ENCODE data around the gene RAB40C. TPM values are rescaled to one million over a fixed set of nuclear protein-coding genes. Genes with fewer than 3 reads are reported as not detected.

RAB40C gene
- total and polyA plus RNA-seq, 4 donors = 6.1 to 11.0 (median 9.2) TPM

DNA sequence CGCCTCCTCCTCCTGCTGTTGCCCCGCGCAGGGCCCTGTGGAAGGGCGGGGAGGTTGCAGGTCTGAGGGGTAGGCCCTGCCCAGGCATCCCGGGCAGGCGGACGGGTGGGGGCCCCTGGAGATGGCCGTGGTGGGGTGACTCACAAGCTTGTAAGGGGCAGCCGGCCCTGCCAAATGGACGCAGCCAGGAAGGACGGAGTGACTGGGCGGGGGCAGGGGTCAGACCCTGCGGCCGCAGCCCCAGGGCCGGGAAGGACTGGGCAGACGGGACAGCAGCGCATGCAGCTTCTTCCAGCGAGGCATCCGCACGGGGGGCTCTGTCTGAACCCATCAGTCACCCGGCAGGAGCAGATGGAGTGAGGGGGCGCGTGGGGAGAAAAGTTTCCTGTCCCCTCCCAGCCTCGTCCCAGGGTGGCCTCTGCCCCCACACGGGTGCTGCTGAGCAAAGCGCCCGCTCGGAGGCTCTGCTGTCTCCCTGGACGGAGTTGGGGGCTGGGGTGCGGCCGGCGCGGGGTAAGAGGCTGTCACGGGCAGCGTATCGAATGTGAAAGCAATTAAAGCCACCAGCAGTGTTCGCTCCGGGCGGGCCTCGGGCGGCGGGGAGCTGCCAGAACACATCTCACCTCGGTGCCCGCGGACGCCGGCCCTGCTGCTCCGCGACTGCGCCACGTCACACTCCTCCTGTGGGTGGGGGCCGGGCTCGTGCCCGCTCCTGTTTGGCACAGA lies 35.1 kb upstream of the RAB40C start:
- peaks cover 0 to 5% (median 0%) of the 10 kb centered on the region in 4 donors for H3K27me3 ChIP-seq (ENCODE audit: control insufficient read depth in 4 of 4, insufficient read depth in 4 of 4, low read length in 3 of 4)
- DNase-seq (ENCODE audit: low spot score) = no peak
- no peak overlapping the region for H3K4me3 ChIP-seq (ENCODE audit: low read depth in 1 of 3, low read length in 3 of 3)
- no peak overlapping the region for H3K27ac ChIP-seq (ENCODE audit: low read depth in 1 of 2, low read length in 2 of 2)
- no peaks in the 10 kb centered on the region for H3K9me3 ChIP-seq (ENCODE audit: control insufficient read depth in 4 of 4, low read length in 3 of 4)
- TF ChIP-seq RAD21 (IDR thresholded peaks at IDR 0.05) (no peak), HNF4G (IDR thresholded peaks at IDR 0.05) (no peak), RXRA (IDR thresholded peaks at IDR 0.05) (no peak)
- 87% methylated on average over 54 of the region's 54 CpGs for WGBS
- H3K36me3 ChIP-seq (ENCODE audit: control insufficient read depth in 4 of 4, insufficient read depth in 3 of 4, low read depth in 1 of 4, low read length in 3 of 4) = peaks cover 0 to 20% (median 8%) of the 10 kb centered on the region in 4 donors
- no peak overlapping the region for H3K9ac ChIP-seq (ENCODE audit: low read depth in 1 of 2, low read length in 2 of 2)
- H3K4me1 ChIP-seq (ENCODE audit: control insufficient read depth in 4 of 4, insufficient read depth in 4 of 4, low read length in 3 of 4) = peaks cover 1 to 17% (median 8%) of the 10 kb centered on the region in 4 donors

DNA sequence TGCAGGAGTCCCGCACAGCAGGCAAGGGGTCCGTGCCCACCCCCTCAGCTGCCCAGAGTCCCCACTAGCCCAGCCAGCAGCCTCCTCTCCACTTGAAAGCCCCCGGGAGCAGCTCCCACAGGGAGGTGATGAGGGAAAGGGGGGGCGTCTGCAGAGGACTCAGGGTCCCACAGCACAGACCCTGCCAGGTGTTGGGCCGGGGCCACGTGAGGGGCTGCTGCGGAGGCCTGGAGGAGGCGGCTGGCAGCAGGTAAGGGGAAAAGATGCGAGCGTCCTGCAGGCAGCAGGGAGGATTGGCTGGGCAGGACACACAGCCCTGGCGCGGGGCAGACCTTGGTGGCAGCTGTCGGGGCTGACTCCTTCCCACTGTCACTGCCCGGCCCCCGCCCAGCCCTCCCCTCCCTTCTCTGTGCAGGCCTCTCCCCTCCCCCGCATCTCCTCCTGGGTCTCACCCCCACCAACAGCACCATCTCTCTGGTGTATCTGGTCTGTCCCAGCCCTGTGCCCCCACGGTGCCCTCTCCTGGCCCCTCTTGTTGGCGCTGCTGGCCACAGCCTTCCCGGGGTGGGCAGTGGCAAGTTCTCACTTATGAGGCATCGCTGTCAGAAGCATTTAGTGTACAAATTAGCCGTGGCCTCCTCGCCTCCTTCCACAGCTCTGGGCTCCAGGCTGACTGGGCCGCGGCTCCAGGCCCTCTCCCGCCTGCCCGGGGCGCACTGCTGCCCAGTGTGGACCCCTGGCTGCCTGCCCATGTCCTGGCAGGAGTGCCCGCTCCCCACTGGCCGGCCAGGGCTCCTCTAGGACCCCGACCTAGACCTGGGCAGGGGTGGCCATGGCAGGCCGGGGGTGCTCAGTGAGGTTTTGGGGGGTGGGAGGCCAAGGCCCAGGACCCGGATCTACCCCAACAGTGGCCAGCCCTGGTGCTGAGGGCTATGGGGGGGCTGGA lies 34.1 kb upstream of the RAB40C start:
- H3K9ac ChIP-seq (ENCODE audit: low read depth in 1 of 2, low read length in 2 of 2) = no peak overlapping the region
- no peaks in the 10 kb centered on the region for H3K9me3 ChIP-seq (ENCODE audit: control insufficient read depth in 4 of 4, low read length in 3 of 4)
- 87% methylated on average over 32 of the region's 32 CpGs for WGBS
- TF ChIP-seq HNF4A (conservative IDR thresholded peaks at IDR 0.05) (no peak), TAF1 (conservative IDR thresholded peaks at IDR 0.05) (no peak), HNF4G (IDR thresholded peaks at IDR 0.05) (no peak), RXRA (IDR thresholded peaks at IDR 0.05) (no peak), EGR1 (IDR thresholded peaks at IDR 0.05; ENCODE audit: low read depth in 2 of 2) (no peak), FOXA2 (IDR thresholded peaks at IDR 0.05) (no peak), NR2F2 (IDR thresholded peaks at IDR 0.05) (no peak), GABPA (IDR thresholded peaks at IDR 0.05 in 1 of 2, conservative IDR thresholded peaks at IDR 0.05 in 1 of 2) (no peak), RAD21 (IDR thresholded peaks at IDR 0.05) (no peak), FOXA1 (IDR thresholded peaks at IDR 0.05) (no peak), SP1 (IDR thresholded peaks at IDR 0.05) (no peak), YY1 (IDR thresholded peaks at IDR 0.05) (no peak), ZBTB33 (IDR thresholded peaks at IDR 0.05) (no peak), JUND (IDR thresholded peaks at IDR 0.05) (no peak)
- TF ChIP-seq, protein P1, sequence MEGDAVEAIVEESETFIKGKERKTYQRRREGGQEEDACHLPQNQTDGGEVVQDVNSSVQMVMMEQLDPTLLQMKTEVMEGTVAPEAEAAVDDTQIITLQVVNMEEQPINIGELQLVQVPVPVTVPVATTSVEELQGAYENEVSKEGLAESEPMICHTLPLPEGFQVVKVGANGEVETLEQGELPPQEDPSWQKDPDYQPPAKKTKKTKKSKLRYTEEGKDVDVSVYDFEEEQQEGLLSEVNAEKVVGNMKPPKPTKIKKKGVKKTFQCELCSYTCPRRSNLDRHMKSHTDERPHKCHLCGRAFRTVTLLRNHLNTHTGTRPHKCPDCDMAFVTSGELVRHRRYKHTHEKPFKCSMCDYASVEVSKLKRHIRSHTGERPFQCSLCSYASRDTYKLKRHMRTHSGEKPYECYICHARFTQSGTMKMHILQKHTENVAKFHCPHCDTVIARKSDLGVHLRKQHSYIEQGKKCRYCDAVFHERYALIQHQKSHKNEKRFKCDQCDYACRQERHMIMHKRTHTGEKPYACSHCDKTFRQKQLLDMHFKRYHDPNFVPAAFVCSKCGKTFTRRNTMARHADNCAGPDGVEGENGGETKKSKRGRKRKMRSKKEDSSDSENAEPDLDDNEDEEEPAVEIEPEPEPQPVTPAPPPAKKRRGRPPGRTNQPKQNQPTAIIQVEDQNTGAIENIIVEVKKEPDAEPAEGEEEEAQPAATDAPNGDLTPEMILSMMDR (IDR thresholded peaks at IDR 0.05; ENCODE audit: low read depth, low read length, missing input control) = no peak
- TF ChIP-seq, protein P2, sequence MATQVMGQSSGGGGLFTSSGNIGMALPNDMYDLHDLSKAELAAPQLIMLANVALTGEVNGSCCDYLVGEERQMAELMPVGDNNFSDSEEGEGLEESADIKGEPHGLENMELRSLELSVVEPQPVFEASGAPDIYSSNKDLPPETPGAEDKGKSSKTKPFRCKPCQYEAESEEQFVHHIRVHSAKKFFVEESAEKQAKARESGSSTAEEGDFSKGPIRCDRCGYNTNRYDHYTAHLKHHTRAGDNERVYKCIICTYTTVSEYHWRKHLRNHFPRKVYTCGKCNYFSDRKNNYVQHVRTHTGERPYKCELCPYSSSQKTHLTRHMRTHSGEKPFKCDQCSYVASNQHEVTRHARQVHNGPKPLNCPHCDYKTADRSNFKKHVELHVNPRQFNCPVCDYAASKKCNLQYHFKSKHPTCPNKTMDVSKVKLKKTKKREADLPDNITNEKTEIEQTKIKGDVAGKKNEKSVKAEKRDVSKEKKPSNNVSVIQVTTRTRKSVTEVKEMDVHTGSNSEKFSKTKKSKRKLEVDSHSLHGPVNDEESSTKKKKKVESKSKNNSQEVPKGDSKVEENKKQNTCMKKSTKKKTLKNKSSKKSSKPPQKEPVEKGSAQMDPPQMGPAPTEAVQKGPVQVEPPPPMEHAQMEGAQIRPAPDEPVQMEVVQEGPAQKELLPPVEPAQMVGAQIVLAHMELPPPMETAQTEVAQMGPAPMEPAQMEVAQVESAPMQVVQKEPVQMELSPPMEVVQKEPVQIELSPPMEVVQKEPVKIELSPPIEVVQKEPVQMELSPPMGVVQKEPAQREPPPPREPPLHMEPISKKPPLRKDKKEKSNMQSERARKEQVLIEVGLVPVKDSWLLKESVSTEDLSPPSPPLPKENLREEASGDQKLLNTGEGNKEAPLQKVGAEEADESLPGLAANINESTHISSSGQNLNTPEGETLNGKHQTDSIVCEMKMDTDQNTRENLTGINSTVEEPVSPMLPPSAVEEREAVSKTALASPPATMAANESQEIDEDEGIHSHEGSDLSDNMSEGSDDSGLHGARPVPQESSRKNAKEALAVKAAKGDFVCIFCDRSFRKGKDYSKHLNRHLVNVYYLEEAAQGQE (IDR thresholded peaks at IDR 0.05) = no peak
- TF ChIP-seq, protein P3, sequence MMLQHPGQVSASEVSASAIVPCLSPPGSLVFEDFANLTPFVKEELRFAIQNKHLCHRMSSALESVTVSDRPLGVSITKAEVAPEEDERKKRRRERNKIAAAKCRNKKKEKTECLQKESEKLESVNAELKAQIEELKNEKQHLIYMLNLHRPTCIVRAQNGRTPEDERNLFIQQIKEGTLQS (IDR thresholded peaks at IDR 0.05) = no peak
- TF ChIP-seq, protein P4, sequence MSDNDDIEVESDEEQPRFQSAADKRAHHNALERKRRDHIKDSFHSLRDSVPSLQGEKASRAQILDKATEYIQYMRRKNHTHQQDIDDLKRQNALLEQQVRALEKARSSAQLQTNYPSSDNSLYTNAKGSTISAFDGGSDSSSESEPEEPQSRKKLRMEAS (IDR thresholded peaks at IDR 0.05) = no peak
- H3K4me1 ChIP-seq (ENCODE audit: control insufficient read depth in 4 of 4, insufficient read depth in 4 of 4, low read length in 3 of 4) = peaks cover 3 to 17% (median 8%) of the 10 kb centered on the region in 4 donors
- H3K27me3 ChIP-seq (ENCODE audit: control insufficient read depth in 4 of 4, insufficient read depth in 4 of 4, low read length in 3 of 4) = peaks cover 0 to 5% (median under 1%) of the 10 kb centered on the region in 4 donors
- H3K36me3 ChIP-seq (ENCODE audit: control insufficient read depth in 4 of 4, insufficient read depth in 3 of 4, low read depth in 1 of 4, low read length in 3 of 4) = peaks cover 0 to 16% (median 8%) of the 10 kb centered on the region in 4 donors
- H3K27ac ChIP-seq (ENCODE audit: low read depth in 1 of 2, low read length in 2 of 2) = no peak overlapping the region
- no peak for DNase-seq (ENCODE audit: low spot score)
- no peak overlapping the region for H3K4me3 ChIP-seq (ENCODE audit: low read depth in 1 of 3, low read length in 3 of 3)

Measured in liver (tissue), 9 donors.